ENCODE results near the gene CPT1B. TPM values are rescaled to one million over a fixed set of nuclear protein-coding genes. Genes with fewer than 3 reads are reported as not detected.

CPT1B gene
- total and polyA plus RNA-seq, 10 of the 15 experiments (the other 5 are each of a cell fraction or from before 2014, with no cell fraction given): 3.5 to 54.0 (median 21.7) TPM

- H3K9me3 ChIP-seq (replicated peaks; ENCODE audit: control insufficient read depth, insufficient read depth, low read length): no peaks in the 10 kb centered on the region
- TF ChIP-seq POLR2A (IDR thresholded peaks at IDR 0.05; ENCODE audit: low read depth, low read length) (peak; percentile 12; the same call in 1 of the 2 replicates), WRNIP1 (IDR thresholded peaks at IDR 0.05; ENCODE audit: borderline replicate concordance, low read depth, low read length) (no peak), RB1 (IDR thresholded peaks at IDR 0.05; ENCODE audit: borderline replicate concordance) (no peak)
- intact Hi-C loops (cut with micrococcal nuclease; ENCODE audit: unreplicated experiment) (no loop called here), in situ Hi-C loops (cut with MboI) (no loop called here)
- no peak overlapping the region for H3K4me3 ChIP-seq
- DNase-seq (ENCODE audit: low read depth, low spot score): no peak
- peaks cover 15% of the 10 kb centered on the region for H3K4me1 ChIP-seq (ENCODE audit: control insufficient read depth, insufficient read depth, low read length)
- no peaks in the 10 kb centered on the region for H4K20me1 ChIP-seq (ENCODE audit: control insufficient read depth, insufficient read depth)
- no peak for ATAC-seq
- 46% methylated on average over 15 of the region's 23 CpGs for WGBS (ENCODE audit: insufficient coverage, insufficient replicate concordance, low lambda C conversion rate, missing lambda C conversion rate)
- no peak overlapping the region; the same call in 1 of the 2 replicates for H2AFZ ChIP-seq (ENCODE audit: control insufficient read depth, low read depth, low read length)
- 0 out of 2 replicates have a peak overlapping the region, but pooled peaks have one; percentile 42 for H3K4me2 ChIP-seq (ENCODE audit: control insufficient read depth, insufficient read depth)
- CTCF ChIA-PET: interaction anchor here (0.8 kb wide), 1 partner anchor 30 kb away, joined by 3 read pairs; no protein-coding TSS in a partner anchor
- BruUV-seq (replicated peaks): no TSS peak
- no peaks in the 10 kb centered on the region for H3K27me3 ChIP-seq (replicated peaks in 1 of 2; ENCODE audit: control insufficient read depth in 2 of 2, insufficient read depth in 2 of 2, low read length in 1 of 2)
- FAIRE-seq: no peak
- SMC1A ChIA-PET (ENCODE audit: uncharacterized antibody, unreplicated experiment): no interaction called here
- H3K79me2 ChIP-seq (ENCODE audit: control insufficient read depth, insufficient read depth, low read length): peaks cover 13% of the 10 kb centered on the region
- POLR2A ChIA-PET: no interaction called here
- no peak overlapping the region; the same call in 1 of the 2 replicates for H3K27ac ChIP-seq (ENCODE audit: control insufficient read depth, insufficient read depth)
- RAD21 ChIA-PET (ENCODE audit: unreplicated experiment): no interaction called here
- H3K36me3 ChIP-seq (ENCODE audit: control insufficient read depth in 2 of 2, insufficient read depth in 2 of 2, low read length in 1 of 2): peaks cover 4 to 8% of the 10 kb centered on the region in 2 experiments; a peak in 3 of 4 replicates
- H3K9ac ChIP-seq (ENCODE audit: control insufficient read depth, insufficient read depth, low read length): peak overlapping the region; percentile 60
These were observed 585 bp downstream of the CPT1B start for GRCh38 chr22:50577697-50577986.

- H3K4me3 ChIP-seq: no peak overlapping the region
- H3K4me1 ChIP-seq (ENCODE audit: control insufficient read depth, insufficient read depth, low read length): peaks cover 15% of the 10 kb centered on the region
- no peaks in the 10 kb centered on the region for H3K27me3 ChIP-seq (replicated peaks in 1 of 2; ENCODE audit: control insufficient read depth in 2 of 2, insufficient read depth in 2 of 2, low read length in 1 of 2)
- ATAC-seq: no peak
- RAD21 ChIA-PET (ENCODE audit: unreplicated experiment): no interaction called here
- no peak overlapping the region for H3K27ac ChIP-seq (ENCODE audit: control insufficient read depth, insufficient read depth)
- 0 out of 2 replicates have a peak overlapping the region, but pooled peaks have one; percentile 42 for H3K4me2 ChIP-seq (ENCODE audit: control insufficient read depth, insufficient read depth)
- peak overlapping the region; percentile 60 for H3K9ac ChIP-seq (ENCODE audit: control insufficient read depth, insufficient read depth, low read length)
- POLR2A ChIA-PET: no interaction called here
- no peak for TF ChIP-seq TCF7 (IDR thresholded peaks at IDR 0.05; ENCODE audit: borderline replicate concordance)
- TF ChIP-seq SPI1 (IDR thresholded peaks at IDR 0.05; ENCODE audit: borderline replicate concordance, insufficient read depth, low read depth, low read length): no peak
- TF ChIP-seq SMAD1 (IDR thresholded peaks at IDR 0.05; ENCODE audit: low read depth, partially characterized antibody): no peak
- peak; percentile 16; the same call in 1 of the 2 replicates for TF ChIP-seq RUNX3 (IDR thresholded peaks at IDR 0.05; ENCODE audit: low read length)
- 0 out of 2 replicates have a peak, but pooled peaks have one; percentile 7 for TF ChIP-seq POLR2A (IDR thresholded peaks at IDR 0.05; ENCODE audit: low read depth, low read length)
- TF ChIP-seq NR2C1 (IDR thresholded peaks at IDR 0.05): no peak
- intact Hi-C loops (cut with micrococcal nuclease; ENCODE audit: unreplicated experiment): no loop called here
- H3K36me3 ChIP-seq (ENCODE audit: control insufficient read depth in 2 of 2, insufficient read depth in 2 of 2, low read length in 1 of 2): peaks cover 4 to 9% of the 10 kb centered on the region in 2 experiments; a peak in 3 of 4 replicates
- 76% methylated on average over 18 of the region's 18 CpGs for WGBS (ENCODE audit: insufficient coverage, insufficient replicate concordance, low lambda C conversion rate, missing lambda C conversion rate)
- SMC1A ChIA-PET (ENCODE audit: uncharacterized antibody, unreplicated experiment): no interaction called here
- no TSS peak for BruUV-seq (replicated peaks)
- H3K79me2 ChIP-seq (ENCODE audit: control insufficient read depth, insufficient read depth, low read length): peaks cover 9% of the 10 kb centered on the region
- in situ Hi-C loops (cut with MboI): no loop called here
- H3K9me3 ChIP-seq (replicated peaks; ENCODE audit: control insufficient read depth, insufficient read depth, low read length): no peaks in the 10 kb centered on the region
- FAIRE-seq: no peak
- CTCF ChIA-PET: interaction anchor here (0.8 to 1.0 kb wide), 2 partner anchors 30 to 115 kb away, joined by 3 read pairs; no protein-coding TSS in a partner anchor
- H2AFZ ChIP-seq (ENCODE audit: control insufficient read depth, low read depth, low read length): no peak overlapping the region; the same call in 1 of the 2 replicates
- DNase-seq (ENCODE audit: low read depth, low spot score): no peak
- no peaks in the 10 kb centered on the region for H4K20me1 ChIP-seq (ENCODE audit: control insufficient read depth, insufficient read depth)
These were observed 1.2 kb downstream of the CPT1B start for GRCh38 chr22:50576806-50577696.
